Stimulated activated CD4-positive, alpha-beta T cell treated with anti-CD3 and anti-CD28 coated beads, Interleukin-2, amount 100 ng/mL, for 48 hours (primary cell): ENCODE data around the gene STK11.

Experiments used
- DNase-seq, 2 donors: peaks; one replicate each; pipeline ENCODE4 v3.0.0-alpha.2; 2020

STK11 gene

DNA sequence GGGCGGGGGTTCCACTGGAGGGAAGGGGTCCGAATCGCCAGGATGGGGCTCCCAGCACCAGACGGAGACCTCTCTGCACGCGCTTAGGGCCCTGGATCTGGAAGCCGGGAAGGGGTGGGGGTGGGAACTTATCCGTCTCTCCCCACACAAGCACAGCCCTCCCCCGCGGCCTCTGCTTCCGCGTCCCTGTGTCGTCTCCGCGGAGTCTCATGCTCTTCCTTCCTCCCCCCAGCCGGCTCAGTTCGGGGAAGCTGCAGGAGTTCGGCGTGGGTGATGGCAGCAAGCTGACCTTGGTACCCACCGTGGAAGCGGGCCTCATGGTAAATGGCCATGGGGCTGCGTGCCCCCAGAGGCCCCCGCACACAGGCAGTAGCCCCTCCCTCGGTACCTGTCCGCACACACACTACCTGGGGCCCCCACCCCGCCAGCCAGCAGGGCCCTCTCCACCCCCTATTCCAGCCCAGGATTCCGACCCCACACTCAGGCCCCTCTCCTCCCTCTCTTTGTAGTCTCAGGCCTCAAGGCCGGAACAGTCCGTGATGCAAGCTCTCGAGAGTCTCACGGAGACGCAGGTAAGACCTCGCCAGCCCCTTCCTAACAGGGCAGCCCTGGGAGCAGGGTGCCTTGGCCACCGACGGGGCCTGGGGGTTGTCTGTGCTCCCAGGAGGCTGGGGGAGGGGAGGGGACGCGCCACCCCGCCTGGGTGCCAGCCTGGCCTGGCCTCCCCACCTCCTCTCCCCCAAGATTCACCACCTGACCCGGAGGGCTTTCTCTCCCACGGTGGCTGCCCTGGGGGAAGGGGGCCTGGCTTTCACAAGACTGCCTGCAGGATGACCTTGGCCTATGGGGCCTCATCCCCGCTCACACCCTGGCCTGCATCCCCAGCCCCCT, 46.0 kb downstream of the STK11 start:
- DNase-seq: peak in 1 of 2 donors; percentile 52

DNA sequence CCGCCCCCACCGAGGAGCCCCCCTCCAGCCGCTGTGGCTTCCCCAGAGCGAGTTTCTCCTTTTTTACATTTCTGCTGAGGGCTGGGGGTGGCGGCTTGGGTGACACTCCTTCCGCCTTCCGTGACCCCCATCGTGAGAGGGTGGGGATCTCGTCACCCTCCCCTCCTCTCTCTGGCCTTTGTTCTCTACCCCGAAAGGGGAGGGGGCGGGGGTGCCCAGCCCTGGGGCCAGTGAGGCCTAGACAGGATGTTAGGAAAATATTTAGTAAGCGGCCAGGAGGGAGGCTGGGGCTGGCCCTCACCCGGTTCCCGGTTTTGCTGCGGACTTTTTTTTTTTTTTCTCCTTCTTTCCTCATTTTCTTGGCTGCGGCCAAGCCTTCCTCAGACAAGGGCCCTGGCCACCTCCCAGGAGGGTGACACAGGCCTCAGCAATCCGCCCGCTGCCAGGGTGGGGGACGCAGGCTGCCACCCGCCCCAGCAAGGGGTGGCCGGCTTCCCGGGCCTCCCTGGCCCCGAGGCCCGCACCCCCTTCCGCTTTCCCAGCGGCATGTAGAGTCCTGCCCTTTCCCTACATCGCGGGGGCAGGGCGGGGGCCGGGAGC, 46.7 kb downstream of the STK11 start:
- DNase-seq: no peak

GRCh38 chr19:1252821-1253513, 47.4 kb downstream of the STK11 start:
- peak; percentile 60 to 65 for DNase-seq

DNA sequence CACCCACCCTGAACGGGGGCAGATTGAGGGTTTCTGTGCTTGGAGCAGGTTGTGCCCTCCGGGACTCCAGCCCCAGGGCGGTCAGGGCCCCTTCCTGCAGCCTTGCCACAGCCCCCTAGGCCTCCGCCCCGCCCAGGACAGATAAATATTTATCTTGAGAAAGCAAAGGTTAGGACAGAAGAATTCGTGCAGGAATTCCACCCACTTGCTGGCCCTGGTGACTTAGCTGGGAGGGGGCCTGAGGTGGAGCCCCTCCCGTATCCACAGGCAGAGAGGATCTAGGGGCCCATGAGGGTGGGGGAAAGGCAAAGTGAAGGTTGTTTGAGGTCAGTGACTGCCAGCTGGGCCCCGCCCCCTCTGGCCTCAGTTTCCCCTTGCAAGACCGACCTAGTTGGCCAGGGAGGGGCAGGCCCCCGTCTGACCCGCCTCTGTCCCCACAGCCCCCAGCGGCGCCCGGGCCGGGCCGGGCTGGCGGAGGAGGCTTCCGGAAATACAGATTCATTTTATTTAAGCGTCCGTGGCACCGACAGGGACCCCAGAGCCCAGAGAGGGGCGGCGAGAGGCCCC, 48.0 kb downstream of the STK11 start:
- no peak for DNase-seq

DNA sequence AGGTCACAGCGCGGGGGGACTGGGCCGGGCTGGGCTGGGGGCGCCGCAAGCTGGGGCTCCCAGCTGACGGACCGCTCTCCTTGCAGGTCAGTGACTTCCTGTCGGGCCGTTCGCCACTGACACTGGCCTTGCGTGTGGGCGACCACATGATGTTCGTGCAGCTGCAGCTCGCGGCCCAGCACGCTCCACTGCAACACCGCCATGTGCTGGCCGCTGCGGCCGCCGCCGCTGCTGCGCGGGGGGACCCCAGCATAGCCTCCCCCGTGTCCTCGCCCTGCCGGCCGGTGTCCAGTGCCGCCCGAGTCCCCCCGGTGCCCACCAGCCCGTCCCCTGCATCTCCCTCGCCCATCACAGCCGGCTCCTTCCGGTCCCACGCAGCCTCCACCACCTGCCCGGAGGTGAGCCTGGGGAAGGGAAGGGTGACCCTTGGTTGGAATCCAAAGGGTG, 48.5 kb downstream of the STK11 start:
- no peak for DNase-seq

GRCh38 chr19:1254530-1255185, 49.1 kb downstream of the STK11 start:
- DNase-seq: no peak

- DNase-seq: no peak
Measured at GRCh38 chr19:1255186-1256161, 49.9 kb downstream of the STK11 start.

GRCh38 chr19:1256646-1257474, 51.3 kb downstream of the STK11 start:
- no peak for DNase-seq

DNA sequence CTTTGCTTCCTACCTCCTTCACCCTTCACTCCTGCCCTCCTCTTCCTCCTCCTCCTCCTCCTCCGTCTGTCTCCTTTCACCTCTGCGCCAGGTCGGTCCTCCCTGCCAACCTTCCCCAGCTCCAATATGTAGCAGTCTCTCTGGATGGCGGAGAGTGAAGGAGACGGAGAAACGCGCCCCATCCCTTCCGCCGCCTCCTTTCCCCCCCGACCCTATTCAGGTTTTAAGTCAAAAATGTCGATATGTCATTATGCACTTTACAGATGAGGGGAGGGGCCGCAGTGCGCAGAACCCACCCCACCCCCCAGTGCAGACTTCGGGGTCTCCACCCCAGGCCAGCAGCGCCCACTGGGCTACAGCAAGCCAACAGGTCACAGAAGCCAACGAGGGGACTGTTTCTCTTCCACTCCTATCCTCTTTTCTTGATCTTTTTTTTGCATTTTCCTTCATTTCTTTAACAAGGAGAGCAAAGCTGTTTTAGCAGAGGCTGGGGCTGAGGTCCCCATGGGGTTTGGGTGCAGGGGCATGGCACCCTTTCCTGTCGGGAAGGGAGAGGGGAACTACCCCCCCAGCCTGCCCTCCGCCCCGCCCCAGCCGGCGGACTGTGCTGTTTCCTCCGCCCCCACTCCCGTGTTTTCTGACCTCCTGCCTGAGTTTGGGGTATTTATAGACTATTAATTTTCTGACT, 52.0 kb downstream of the STK11 start:
- no peak for DNase-seq

DNA sequence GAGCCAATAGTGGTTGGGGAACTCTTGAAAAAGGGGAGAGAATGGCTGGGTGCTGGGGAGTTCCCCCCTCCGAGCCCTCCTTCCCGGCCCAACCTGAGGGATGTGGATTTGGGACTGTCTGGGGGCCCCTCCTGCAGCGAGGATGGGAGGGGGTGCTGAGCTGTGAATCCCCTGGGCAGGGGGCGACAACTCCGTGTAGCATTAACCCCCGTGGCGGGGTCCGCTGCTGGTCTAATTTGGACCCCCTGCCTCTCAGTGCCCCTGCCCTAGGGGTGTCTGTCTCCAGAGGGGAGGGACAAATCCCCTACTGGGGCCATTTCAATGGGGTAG, 52.5 kb downstream of the STK11 start:
- no peak for DNase-seq

DNA sequence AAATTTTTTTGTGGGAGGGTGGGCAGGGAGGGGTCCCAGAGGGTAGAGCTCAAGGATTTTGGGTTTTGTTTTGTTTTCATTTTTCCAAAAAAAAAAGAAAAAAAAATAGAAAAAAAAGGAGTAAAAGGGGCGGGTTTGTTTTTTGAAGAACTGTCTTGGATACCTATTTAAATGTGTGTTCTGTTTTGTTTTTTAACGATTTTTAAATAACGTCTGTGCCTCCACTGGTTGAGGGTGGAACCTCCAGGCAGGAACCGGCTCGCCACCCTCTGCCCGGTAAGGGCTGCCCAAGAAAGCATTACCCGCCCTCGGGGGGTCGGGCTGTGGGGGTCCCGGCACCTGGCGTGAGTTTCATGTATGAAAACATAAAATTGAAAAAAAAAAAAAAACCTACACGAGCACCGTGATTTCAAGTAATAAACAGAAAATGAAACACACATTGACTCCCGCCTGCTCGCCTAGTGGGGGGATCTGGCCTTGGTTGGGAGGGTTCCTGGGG, 53.2 kb downstream of the STK11 start:
- no peak for DNase-seq

DNA sequence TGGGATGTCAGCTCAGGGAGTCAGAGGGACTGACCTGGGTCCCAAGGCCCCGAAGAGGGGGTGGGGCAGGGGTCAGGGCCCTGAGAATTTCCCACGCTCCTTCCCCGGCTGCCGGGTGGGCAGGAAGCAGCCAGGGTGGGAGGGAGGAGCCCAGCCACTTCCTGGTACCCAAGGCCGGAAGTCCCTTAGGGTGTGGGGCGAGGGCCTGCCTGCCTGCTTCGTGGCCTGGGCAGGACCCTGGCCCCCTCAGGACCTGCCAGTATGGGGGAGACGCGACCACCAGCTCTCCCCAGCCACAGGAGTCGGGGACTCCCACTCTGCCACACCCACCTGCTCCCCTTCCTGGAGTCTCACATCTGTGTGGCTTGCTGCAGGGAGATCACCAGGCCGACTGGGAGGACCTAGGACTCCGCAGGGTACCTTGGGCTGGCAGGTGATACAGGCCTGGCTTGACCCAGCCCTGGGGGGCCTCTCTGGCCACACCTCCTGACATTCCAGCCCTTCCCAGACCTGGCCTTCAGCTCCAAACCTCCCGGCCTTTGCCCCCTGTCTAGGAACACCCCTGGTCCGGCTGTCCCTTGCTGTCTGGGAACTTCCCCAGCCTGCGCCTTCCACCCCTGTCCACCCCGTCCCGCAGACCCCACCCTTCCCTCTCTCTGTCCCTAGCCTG, 53.8 kb downstream of the STK11 start:
- DNase-seq: peak; percentile 57 to 61

GRCh38 chr19:1259876-1260748, 54.5 kb downstream of the STK11 start:
- peak in 1 of 2 donors; percentile 31 for DNase-seq

DNA sequence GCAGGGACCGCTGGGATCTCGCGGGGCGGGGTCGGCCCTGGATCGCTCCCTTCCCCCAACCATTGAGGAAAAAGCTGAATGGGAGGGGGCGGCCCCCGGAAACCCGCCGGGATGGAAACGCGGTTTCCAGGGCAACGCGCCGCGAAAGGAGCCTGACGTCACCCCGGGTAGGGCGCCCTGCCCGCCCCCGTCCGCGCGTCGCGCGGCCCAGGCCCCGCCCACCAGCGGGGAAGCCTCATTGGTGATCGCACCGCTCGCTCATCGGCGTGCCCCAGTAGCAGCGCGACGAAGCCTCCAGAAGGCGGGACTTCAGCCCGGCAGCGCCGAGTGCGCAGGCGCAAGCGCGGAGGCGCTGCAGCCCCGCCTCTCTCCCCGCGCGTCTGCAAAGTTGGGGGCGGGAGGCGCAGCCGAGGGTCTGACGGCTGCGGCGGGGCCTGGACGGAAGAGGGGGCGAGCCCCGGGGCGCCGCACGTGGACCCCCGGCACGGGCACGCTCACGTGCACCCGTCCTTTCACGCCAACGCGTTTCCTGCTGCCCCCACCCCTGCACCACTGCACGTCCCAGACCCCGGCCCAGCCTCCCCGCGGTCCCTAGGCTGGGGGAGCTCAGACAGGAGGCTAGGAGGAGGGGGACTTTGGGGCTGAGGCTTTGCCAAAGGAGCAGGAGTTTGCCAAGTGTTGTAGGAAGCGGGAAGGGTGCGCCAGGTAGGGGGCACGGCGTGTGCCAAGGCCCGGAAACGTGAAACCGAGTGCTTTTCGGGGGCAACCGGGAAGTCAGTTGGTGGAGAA, 55.4 kb downstream of the STK11 start:
- peak; percentile 96 to 98 for DNase-seq

DNA sequence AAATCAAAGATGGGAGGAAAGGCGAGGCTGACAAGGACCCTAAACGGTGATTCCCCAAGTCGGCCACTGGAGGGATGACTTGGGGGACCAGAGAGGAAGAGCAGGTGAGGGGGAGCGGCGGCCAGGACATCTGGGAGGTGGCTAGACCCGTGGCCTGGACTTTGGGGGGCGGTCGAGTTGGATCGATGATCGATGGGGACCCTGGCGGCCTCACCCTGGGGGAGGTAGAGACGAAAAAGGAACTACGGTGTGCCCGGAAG, 55.9 kb downstream of the STK11 start:
- DNase-seq: no peak

DNA sequence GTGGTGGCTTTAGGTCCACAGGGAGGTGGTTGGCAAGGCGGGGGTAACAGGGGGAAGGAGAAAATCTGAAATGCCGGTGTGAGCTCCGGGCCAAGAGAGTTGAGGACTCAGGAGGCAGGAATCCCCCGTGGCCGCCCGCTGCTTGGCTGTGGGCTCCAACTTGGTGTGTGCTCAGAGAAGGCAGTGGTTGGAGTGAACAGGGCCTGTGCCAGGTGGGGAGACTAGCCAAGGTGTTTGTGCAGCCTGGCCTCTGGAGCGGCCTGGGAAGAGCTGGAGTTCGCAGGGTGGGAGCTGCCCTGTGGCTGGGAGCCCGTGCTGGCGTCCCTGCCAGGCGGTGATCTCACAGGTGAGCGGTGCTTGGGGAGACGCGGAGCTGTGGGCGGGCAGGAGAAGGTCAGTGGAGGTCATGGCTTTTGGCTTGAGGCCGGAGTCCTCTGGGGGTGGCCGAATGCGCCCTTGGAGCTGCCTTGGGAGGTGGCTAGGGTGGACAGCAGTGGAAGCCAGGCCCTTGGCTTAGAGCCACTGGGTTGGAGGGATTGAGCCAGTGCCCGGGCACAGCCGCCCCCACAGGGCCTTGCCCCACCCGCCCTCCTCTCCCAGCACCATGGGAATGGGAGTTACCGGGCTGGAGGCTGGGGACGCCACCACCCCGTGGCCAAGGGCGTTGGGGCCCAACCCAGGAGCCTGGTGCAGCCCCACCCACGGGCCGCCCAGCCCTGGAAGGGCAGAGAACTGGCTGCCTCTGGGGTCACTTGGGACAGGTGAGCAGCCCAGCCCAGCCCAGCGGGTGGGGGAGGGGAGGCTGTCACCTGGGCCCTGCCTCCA, 56.4 kb downstream of the STK11 start:
- no peak for DNase-seq

DNA sequence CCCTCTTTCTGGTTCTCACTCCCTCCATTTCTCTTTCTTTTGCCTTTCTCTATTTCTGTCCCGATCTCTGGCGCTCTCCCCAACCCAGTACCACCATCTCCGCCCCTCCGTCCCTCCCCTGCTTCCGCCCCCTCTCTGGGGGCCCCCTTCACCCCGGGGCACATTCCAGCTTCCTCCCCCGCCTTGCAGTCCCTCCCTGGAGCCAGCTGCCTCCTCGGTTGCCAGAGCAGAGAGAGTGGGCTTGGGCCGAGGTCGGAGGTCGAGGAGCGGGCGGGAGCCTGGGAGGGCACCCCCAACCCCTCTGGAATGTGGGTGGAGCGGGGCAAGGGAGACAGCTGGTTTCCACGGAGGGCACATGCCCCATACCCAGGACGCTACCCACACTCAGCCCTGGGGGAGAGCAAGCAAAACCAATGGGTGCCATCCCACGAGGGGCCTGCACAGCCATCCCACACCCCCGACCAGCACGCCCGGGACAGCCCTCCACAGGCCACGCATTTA, 57.1 kb downstream of the STK11 start:
- DNase-seq: no peak
